Fibroblast of the aortic adventitia (primary cell): ENCODE measurements around the gene SREBF1. TPM values are rescaled to one million over a fixed set of nuclear protein-coding genes. Genes with fewer than 3 reads are reported as not detected.

Experiments used
- DNase-seq: peaks from one replicate; pipeline ENCODE4 v3.0.0-alpha.2; 2010; ENCODE audit warnings: low read depth
- H3K4me3 ChIP-seq: 2 replicates; pipeline ENCODE4 v1.5.1; 2011; ENCODE audit warnings: low read depth, mild to moderate bottlenecking, control low read depth, low read length, moderate library complexity
- CTCF ChIP-seq: IDR thresholded peaks from 2 replicates; pipeline ENCODE4 v1.5.1; 2011; ENCODE audit warnings: mild to moderate bottlenecking, low read length, control low read depth, inconsistent platforms; ENCODE audit not compliant: insufficient read depth
- total RNA-seq: library from RNA; depleted of rRNA; stranded (reverse); fragments of >200 nt; gene quantifications from 2 replicates; pipeline ENCODE4 v1.2.3, GENCODE V29; 2012; ENCODE audit warnings: low replicate concordance

Gene SREBF1
- total RNA-seq, 1 donor = 48.7 TPM

GRCh38 chr17:17767154-17767869, 69.5 kb downstream of the SREBF1 start:
- H3K4me3 ChIP-seq = no peak overlapping the region
- no peak for DNase-seq
- TF ChIP-seq CTCF = no peak

- no peak for TF ChIP-seq CTCF
- DNase-seq = no peak
- no peak overlapping the region for H3K4me3 ChIP-seq
Measured at GRCh38 chr17:17766744-17767120, 70.1 kb downstream of the SREBF1 start.

GRCh38 chr17:17766077-17766743, 70.6 kb downstream of the SREBF1 start:
- TF ChIP-seq CTCF = no peak
- no peak overlapping the region for H3K4me3 ChIP-seq
- DNase-seq = no peak

GRCh38 chr17:17765359-17766076, 71.3 kb downstream of the SREBF1 start:
- H3K4me3 ChIP-seq = no peak overlapping the region
- no peak for TF ChIP-seq CTCF
- DNase-seq = no peak

GRCh38 chr17:17763734-17764133, 73.1 kb downstream of the SREBF1 start:
- DNase-seq = no peak
- TF ChIP-seq CTCF = no peak
- H3K4me3 ChIP-seq = no peak overlapping the region

GRCh38 chr17:17763136-17763535, 73.7 kb downstream of the SREBF1 start:
- DNase-seq = no peak
- no peak for TF ChIP-seq CTCF

More at GRCh38 chr17:17763136-17763535, 73.7 kb downstream of the SREBF1 start:
- H3K4me3 ChIP-seq = no peak overlapping the region
